ENCODE data around the gene ARAP2.

The ARAP2 gene

DNA sequence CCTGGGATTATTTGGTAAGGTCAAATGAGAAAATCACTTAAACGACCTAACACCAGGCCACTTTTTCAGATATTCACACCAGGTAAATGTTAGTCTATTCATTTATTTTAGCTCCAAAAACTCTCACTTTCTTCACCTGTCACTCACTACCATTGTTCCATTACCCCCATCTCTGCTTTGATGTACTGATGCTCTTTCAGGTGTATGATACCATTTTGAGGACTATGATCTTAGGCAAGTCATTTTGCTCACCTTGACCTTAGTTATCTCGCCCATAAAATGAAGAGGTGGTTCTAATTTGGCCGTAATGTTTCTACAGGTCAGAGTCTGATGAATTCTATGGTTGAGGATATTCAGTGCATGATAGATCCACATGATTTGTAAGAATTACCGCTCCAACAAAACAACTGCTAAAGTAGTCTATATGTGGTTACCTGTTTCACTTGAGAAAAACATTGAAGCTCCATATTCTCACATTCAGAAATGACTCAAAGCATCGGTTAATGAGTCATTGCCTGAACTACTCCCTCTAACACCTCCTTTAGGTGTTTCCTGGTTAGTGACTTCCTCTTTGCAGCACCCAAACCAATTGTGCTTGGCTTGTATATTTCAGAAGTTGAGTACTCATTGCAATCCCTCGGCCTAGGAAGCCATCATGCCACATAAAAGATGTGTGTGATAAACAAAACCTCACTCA is 41.6 kb upstream of the ARAP2 start:
- TF ChIP-seq, protein P1, sequence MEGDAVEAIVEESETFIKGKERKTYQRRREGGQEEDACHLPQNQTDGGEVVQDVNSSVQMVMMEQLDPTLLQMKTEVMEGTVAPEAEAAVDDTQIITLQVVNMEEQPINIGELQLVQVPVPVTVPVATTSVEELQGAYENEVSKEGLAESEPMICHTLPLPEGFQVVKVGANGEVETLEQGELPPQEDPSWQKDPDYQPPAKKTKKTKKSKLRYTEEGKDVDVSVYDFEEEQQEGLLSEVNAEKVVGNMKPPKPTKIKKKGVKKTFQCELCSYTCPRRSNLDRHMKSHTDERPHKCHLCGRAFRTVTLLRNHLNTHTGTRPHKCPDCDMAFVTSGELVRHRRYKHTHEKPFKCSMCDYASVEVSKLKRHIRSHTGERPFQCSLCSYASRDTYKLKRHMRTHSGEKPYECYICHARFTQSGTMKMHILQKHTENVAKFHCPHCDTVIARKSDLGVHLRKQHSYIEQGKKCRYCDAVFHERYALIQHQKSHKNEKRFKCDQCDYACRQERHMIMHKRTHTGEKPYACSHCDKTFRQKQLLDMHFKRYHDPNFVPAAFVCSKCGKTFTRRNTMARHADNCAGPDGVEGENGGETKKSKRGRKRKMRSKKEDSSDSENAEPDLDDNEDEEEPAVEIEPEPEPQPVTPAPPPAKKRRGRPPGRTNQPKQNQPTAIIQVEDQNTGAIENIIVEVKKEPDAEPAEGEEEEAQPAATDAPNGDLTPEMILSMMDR (conservative IDR thresholded peaks at IDR 0.05; ENCODE audit: control insufficient read depth, insufficient read depth, low read depth, low read length) = no peak
- DNase-seq (ENCODE audit: low read depth) = no peak
- no peak overlapping the region for H3K4me3 ChIP-seq (ENCODE audit: control insufficient read depth, low read depth, low read length)

DNA sequence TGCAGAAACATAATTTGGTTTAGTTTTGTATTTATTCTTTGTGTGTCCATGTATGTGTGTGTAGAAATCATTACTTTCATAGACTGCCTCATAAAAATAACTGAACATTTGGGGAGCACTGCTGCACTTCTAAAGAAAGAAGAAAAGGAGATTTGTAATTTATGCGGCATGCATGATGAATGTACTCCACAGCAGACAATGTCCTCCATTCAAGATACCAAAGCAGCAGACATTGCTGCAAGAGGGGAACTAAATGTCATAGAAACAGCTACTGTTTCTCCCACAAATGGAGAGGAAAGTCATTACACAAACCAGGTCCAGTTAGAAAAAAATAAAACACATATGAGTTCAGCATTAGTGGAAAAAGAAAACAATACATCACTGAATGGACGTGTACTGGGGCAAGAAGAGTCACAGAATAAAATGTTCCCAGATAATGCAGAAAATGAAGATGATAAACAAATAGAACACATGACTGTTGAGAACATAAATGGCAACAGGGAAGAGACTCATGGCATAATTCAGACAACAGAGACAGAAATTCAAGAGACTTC is 39.7 kb upstream of the ARAP2 start:
- H3K4me3 ChIP-seq (ENCODE audit: control insufficient read depth, low read depth, low read length) = no peak overlapping the region
- TF ChIP-seq, protein P1 (conservative IDR thresholded peaks at IDR 0.05; ENCODE audit: control insufficient read depth, insufficient read depth, low read depth, low read length) = no peak
- no peak for DNase-seq (ENCODE audit: low read depth)

GRCh38 chr4:36282503-36283030 is 38.3 kb upstream of the ARAP2 start:
- TF ChIP-seq, protein P1 (conservative IDR thresholded peaks at IDR 0.05; ENCODE audit: control insufficient read depth, insufficient read depth, low read depth, low read length) = no peak
- H3K4me3 ChIP-seq (ENCODE audit: control insufficient read depth, low read depth, low read length) = no peak overlapping the region
- DNase-seq (ENCODE audit: low read depth) = no peak

DNA sequence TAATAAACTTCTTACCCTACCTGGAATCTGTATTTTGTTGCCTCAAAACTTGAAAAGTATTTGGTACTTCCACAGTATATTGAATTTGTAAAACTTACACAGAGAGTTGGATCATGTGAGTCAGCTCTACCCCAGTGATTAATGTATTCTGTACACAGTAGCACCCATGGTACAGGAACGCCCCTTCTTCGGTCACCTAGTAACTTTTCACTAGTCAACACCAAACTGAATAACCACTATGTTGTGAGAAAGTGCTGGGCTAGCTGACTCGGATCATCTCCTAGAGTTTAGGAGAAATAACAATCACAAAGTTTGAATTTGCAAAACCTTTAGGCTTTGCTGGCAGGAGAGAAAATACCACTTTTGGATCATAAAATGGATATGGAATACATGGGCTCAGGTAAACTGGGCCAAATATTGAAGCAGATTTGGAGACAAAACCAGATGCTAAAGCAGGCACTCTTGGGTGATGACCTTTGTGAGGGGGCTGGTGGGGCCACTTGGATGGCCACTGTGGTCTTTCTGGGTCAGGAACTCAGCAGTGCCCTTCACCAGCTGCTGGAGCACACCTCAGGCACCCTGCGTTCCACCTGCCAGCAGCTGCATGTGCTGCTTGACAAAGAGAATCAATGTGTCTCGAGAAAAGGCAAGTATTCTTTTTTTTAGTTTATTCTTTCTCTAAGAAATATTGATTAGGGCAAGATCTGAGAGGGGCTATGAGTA is 37.2 kb upstream of the ARAP2 start, which contains the start of gene DTHD1:
Gene DTHD1, plus strand, starts transcription at position 233 of the 723 bp plus-strand sequence. Its CDS starts 143 bp downstream, at position 376.
- DNase-seq (ENCODE audit: low read depth) = no peak
- TF ChIP-seq, protein P1 (conservative IDR thresholded peaks at IDR 0.05; ENCODE audit: control insufficient read depth, insufficient read depth, low read depth, low read length) = no peak
- H3K4me3 ChIP-seq (ENCODE audit: control insufficient read depth, low read depth, low read length) = no peak within 1 kb of the TSS

- no peak overlapping the region for H3K4me3 ChIP-seq (ENCODE audit: control insufficient read depth, low read depth, low read length)
- no peak for DNase-seq (ENCODE audit: low read depth)
- TF ChIP-seq, protein P1 (conservative IDR thresholded peaks at IDR 0.05; ENCODE audit: control insufficient read depth, insufficient read depth, low read depth, low read length) = no peak
Observed at GRCh38 chr4:36280555-36280954, 36.2 kb upstream of the ARAP2 start.

DNA sequence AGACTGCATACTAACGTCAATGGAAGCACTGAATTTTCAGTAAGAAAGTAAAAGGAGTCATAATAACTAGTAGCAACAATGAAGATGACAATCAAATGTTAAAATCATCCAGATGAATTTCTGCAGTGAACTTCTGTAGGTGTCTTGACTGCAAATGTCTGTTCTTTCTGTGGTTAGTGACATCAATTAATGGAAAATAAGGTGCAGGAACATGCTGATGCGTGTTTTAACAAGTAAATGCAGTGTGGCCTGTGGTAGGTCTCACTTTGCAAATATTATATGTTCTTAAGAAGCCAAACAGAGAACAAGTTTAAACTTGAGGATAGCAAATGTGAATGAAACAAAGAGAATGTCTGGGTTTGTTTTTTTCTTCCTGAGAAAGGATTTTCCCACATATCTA is 34.5 kb upstream of the ARAP2 start:
- no peak for DNase-seq (ENCODE audit: low read depth)
- TF ChIP-seq, protein P1 (conservative IDR thresholded peaks at IDR 0.05; ENCODE audit: control insufficient read depth, insufficient read depth, low read depth, low read length) = no peak
- no peak overlapping the region for H3K4me3 ChIP-seq (ENCODE audit: control insufficient read depth, low read depth, low read length)
